ENCODE results near the gene EIF2B1.
A peak's percentile ranks its signal among the peaks of the same experiment; 100 is the strongest.

EIF2B1 gene

GRCh38 chr12:123633379-123634141, at the start of gene EIF2B1, which contains the start of gene GTF2H3:
EIF2B1 (minus strand) TSS chr12:123633686; CDS start chr12:123633557, 129 bp downstream.
GTF2H3 (plus strand) TSS chr12:123633829; CDS start chr12:123633860, 31 bp downstream.
- no peak for TF ChIP-seq CTCF (IDR thresholded peaks at IDR 0.05; ENCODE audit: borderline replicate concordance, insufficient read depth, low read depth, low read length)

GRCh38 chr12:123681605-123682004, 48.1 kb upstream of the EIF2B1 start:
- TF ChIP-seq CTCF (IDR thresholded peaks at IDR 0.05; ENCODE audit: borderline replicate concordance, insufficient read depth, low read depth, low read length) = no peak
- no peak overlapping the region for H3K4me3 ChIP-seq (ENCODE audit: low read depth, low read length)

More at GRCh38 chr12:123633379-123634141, at the start of gene EIF2B1, which contains the start of gene GTF2H3:
- peak within 1 kb of the TSS; percentile 81 for H3K4me3 ChIP-seq (ENCODE audit: low read depth, low read length)

GRCh38 chr12:123678981-123679380, 45.5 kb upstream of the EIF2B1 start:
- H3K4me3 ChIP-seq (ENCODE audit: low read depth, low read length) = no peak overlapping the region
- TF ChIP-seq CTCF (IDR thresholded peaks at IDR 0.05; ENCODE audit: borderline replicate concordance, insufficient read depth, low read depth, low read length) = no peak

GRCh38 chr12:123676616-123677320, 43.3 kb upstream of the EIF2B1 start:
- H3K4me3 ChIP-seq (ENCODE audit: low read depth, low read length) = no peak overlapping the region
- no peak for TF ChIP-seq CTCF (IDR thresholded peaks at IDR 0.05; ENCODE audit: borderline replicate concordance, insufficient read depth, low read depth, low read length)

- H3K4me3 ChIP-seq (ENCODE audit: low read depth, low read length) = no peak overlapping the region
- no peak for TF ChIP-seq CTCF (IDR thresholded peaks at IDR 0.05; ENCODE audit: borderline replicate concordance, insufficient read depth, low read depth, low read length)
These were observed 42.0 kb upstream of the EIF2B1 start for GRCh38 chr12:123675436-123675835.

- H3K4me3 ChIP-seq (ENCODE audit: low read depth, low read length) = no peak overlapping the region
- TF ChIP-seq CTCF (IDR thresholded peaks at IDR 0.05; ENCODE audit: borderline replicate concordance, insufficient read depth, low read depth, low read length) = no peak
These were observed 38.4 kb upstream of the EIF2B1 start for GRCh38 chr12:123671876-123672275.

All from GM12875 (cell line).